Suppressor macrophage treated with lipopolysaccharide for 4 hours (primary cell): ENCODE measurements around the gene SHLD1.
A peak's percentile ranks its signal among the peaks of the same experiment; 100 is the strongest.

Source experiments
- DNase-seq: peaks from one replicate; pipeline ENCODE4 v3.0.0-alpha.2; 2020

Gene SHLD1

GRCh38 chr20:5822569-5822968 is 72.4 kb downstream of the SHLD1 start:
- DNase-seq = peak; percentile 56

GRCh38 chr20:5825130-5825719 is 75.0 kb downstream of the SHLD1 start:
- DNase-seq = no peak

- no peak for DNase-seq
Measured at GRCh38 chr20:5827098-5827853, 77.1 kb downstream of the SHLD1 start.

- no peak for DNase-seq
Measured at GRCh38 chr20:5827861-5828260, 77.7 kb downstream of the SHLD1 start.

GRCh38 chr20:5829241-5829809 is 79.1 kb downstream of the SHLD1 start:
- DNase-seq = no peak

- DNase-seq = no peak
Measured at GRCh38 chr20:5831539-5832237, 81.5 kb downstream of the SHLD1 start.

- DNase-seq = no peak
Measured at GRCh38 chr20:5833309-5833941, 83.2 kb downstream of the SHLD1 start.

GRCh38 chr20:5834436-5835005 is 84.3 kb downstream of the SHLD1 start:
- no peak for DNase-seq

GRCh38 chr20:5835321-5835821 is 85.2 kb downstream of the SHLD1 start:
- peak; percentile 21 for DNase-seq

GRCh38 chr20:5835871-5836270 is 85.7 kb downstream of the SHLD1 start:
- no peak for DNase-seq

GRCh38 chr20:5836569-5836968 is 86.4 kb downstream of the SHLD1 start:
- DNase-seq = peak; percentile 13

GRCh38 chr20:5840411-5841002 is 90.3 kb downstream of the SHLD1 start:
- no peak for DNase-seq

GRCh38 chr20:5841522-5841921 is 91.3 kb downstream of the SHLD1 start:
- no peak for DNase-seq

GRCh38 chr20:5842465-5842864 is 92.3 kb downstream of the SHLD1 start:
- no peak for DNase-seq

- no peak for DNase-seq
Measured at GRCh38 chr20:5843054-5843592, 92.9 kb downstream of the SHLD1 start.

- no peak for DNase-seq
Measured at GRCh38 chr20:5844063-5844681, 94.0 kb downstream of the SHLD1 start.

- DNase-seq = no peak
Measured at GRCh38 chr20:5845681-5846615, 95.7 kb downstream of the SHLD1 start.

GRCh38 chr20:5848711-5849505 is 98.7 kb downstream of the SHLD1 start:
- no peak for DNase-seq

GRCh38 chr20:5855939-5856338 is 105.7 kb downstream of the SHLD1 start:
- DNase-seq = no peak
